A549 treated with DMSO at 1 μM for 4 hours (cell line): ENCODE measurements around the gene GNG2. TPM values are rescaled to one million over a fixed set of nuclear protein-coding genes. Genes with fewer than 3 reads are reported as not detected.

Experiments used
- total RNA-seq: library from RNA; stranded (reverse); fragments of 200-300 nt; extraction: Qiagen RNA extraction; gene quantifications from 5 replicates; pipeline ENCODE4 v1.2.3, GENCODE V29; 2022; ENCODE audit warnings: low read depth

GNG2 gene
- total RNA-seq = 2.1 to 4.1 TPM (median 3.2 TPM) in 5 replicates

GRCh38 chr14:51860164-51860824, at the start of gene GNG2:
Gene GNG2, plus strand, starts transcription at chr14:51860612. Its CDS starts 90,067 bp downstream, at chr14:51950679.

DNA sequence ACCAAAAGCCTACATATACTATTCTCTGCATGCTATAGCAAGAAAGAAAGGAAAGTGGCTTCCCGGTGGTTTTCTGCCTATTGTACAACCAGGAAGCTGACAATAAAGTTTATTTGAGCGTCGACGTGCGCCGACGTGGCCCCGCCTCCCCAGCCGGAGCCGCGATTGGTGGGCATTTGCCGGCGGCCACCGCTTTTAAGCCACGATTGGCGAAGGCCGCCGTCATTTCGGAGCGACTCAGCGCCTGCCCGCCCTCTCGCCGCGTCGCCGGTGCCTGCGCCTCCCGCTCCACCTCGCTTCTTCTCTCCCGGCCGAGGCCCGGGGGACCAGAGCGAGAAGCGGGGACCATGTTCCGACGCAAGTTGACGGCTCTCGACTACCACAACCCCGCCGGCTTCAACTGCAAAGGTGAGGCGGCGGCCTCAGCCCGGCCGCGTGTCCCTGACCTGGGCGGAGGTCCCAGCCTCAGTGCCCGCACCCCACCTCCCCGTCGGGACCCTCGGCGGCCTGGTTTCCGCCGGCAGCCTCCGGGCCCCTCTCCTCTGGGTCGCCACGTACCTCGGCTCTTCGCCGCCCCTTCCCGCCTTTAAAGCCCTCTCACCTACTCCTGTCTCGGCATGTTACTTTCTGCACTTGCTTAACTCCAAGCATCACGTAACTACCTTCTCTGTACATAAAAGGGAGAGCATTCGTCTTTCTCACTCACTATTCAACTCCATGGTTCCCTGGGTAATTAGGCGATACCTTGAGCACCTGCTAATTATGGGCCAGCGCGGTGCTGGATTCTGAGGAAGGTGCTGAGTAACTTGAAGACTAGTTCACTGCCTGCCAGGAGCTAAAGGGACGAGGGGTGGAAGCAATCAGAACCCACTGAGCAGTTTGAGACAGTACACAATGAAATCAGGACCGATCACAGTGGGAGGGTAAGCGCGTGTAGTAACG, 129.2 kb downstream of the GNG2 start, which contains the start of gene RTRAF:
RTRAF (plus strand) TSS at position 254 of the 942 bp plus-strand sequence; CDS start at position 348, 94 bp downstream.

Other genes with a start within 250 kb of the GNG2 start
- gene FRMD6, start 208.7 kb upstream of the GNG2 start, total RNA-seq = 29.2 to 40.0 TPM (median 34.2 TPM) in 5 replicates
- gene RTRAF, start 128.9 kb downstream of the GNG2 start, total RNA-seq = 245 to 269 TPM (median 253 TPM) in 5 replicates
- gene NID2, start 208.4 kb downstream of the GNG2 start, total RNA-seq = 15.1 to 22.0 TPM (median 19.6 TPM) in 5 replicates